Measurements from ENCODE around the gene TCEA3.
"Not testable (repeated sequence)": the region's sequence is repeated elsewhere in the genome, so short reads cannot be mapped to it uniquely, and the experiment has no call there.

The TCEA3 gene

DNA sequence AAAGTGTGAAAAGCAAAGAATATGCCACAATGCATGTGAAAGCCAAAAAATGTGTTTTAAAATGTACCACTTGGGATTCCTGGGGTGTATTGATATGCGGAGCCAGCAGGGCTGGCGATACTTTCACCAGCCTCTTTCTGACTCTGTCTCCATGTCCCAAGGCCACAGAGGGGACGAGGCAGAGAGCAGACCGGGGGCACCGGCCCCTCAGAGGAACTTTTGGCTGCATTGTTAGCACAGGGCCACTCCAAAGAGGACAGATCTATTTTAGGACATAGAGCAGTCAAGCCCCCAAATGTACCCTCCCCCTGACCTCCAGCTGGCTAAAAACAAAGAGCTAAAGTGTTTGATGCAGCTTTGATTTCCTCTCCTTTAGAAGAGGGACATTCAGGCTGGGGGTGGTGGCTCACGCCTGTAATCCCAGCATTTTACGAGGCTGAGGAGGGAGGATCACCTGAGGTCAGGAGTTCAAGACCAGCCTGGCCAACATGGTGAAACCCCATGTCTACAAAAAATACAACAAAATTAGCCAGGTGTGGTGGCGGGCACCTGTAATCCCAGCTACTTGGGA is 29.3 kb downstream of the TCEA3 start:
- no peak for DNase-seq (ENCODE audit: low read depth in 1 of 2, low spot score in 1 of 2)

DNA sequence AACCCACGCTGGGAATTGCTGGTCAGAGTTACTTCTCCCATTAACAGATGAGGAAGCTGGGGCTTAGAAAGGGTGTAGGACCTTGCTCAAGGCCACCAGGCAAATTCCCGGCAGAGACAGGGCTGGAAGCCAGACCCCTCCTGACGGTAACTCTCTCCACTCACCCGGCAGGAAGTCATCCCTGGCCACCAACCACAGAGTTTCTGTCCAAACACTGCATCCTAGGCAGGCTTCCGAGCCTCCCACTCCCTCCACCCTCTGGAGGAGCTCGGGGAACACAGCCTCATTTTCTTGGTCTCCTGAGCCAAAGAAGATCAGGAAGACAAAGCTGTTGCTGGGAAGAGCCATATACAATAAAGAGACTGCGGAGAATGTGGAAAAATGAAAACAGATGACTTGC is 29.9 kb downstream of the TCEA3 start:
- no peak for DNase-seq (ENCODE audit: low read depth in 1 of 2, low spot score in 1 of 2)

DNA sequence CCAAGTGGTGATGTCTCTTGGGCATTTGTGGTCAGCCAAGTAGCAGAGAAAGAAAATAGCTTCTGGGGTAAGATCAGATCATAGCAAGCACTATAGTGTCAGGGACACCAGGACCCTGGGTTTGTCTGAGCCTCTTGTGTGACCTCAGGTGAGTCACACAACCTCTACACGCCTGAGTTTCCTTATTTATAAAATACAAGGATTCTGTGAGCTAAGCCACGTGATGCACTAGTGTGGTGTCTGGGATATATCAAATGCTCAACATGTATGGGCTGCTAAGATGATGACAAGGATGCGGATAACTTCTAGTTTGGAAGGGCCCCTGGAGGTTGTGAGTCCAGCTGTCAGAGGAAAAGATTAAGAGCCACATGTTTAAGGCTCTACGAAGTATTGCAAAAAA is 30.4 kb downstream of the TCEA3 start:
- DNase-seq (ENCODE audit: low read depth in 1 of 2, low spot score in 1 of 2), result no peak

DNA sequence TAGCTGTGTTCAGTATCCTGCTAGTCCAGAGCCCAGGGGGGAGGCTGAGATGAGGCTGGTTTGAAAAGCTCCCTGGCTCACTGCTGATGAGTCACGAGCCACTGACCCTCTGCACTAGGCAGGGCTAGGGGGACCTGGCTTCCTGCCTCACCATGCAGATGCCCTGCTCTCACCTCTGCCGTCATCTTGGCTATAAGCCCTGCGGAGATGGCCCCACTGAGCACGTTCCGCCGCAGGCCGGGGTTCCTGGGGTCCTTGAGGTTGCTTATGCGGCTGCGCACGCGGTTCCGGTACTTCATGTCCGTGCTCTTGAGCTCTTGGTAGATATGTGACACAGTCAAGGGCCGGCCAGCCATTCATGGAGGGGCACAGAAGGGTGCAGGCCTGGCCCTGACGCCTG is 30.8 kb downstream of the TCEA3 start:
- DNase-seq (ENCODE audit: low read depth in 1 of 2, low spot score in 1 of 2), result no peak

DNA sequence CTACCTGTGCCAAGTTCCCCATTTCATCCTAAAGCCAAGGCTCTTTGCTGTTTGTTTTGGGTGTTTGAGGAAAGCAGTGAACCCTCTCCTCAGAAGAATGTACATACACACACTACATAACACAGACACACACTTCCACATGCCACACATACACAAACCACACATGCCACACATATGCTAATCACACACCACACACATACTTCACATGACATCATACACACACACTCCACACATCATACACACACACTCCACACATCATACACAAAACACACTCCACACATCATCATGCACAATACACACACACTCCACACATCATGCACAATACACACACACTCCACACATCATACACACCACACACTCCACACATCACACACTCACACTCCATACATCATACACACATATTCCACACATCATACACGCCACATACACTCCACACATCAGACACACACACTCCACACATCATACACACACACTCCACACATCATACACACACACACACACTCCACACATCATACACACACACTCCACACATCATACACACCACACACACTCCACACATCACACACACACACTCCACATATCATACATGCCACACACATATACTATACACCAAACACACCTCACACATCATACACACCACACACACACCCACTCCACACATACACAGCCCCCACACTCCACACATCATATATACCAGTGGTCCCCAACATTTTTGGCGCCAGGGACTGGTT is 32.3 kb downstream of the TCEA3 start:
- no peak for DNase-seq (ENCODE audit: low read depth in 1 of 2, low spot score in 1 of 2)

DNA sequence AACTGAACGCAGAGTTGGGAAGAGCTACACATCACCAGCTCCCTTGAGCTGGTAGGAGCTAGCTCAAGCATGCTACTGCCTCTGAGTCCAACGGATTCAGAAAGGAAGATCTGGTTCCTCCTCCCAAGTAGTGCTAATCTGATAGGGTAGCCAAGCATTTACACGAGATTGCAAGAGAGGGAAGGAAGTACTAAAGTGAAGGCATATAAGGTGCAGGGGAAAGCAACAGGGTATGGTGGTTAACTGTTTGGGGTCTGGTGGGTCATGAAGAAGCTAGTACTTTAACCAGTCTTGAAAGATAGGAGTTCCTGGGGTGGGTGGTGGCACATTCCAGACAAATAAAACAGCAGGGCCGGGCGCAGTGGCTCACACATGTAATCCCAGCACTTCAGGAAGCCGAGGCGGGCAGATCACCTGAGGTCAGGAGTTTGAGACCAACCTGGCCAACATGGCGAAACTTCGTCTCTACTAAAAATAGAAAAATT is 34.7 kb downstream of the TCEA3 start:
- no peak for DNase-seq (ENCODE audit: low read depth in 1 of 2, low spot score in 1 of 2)

DNA sequence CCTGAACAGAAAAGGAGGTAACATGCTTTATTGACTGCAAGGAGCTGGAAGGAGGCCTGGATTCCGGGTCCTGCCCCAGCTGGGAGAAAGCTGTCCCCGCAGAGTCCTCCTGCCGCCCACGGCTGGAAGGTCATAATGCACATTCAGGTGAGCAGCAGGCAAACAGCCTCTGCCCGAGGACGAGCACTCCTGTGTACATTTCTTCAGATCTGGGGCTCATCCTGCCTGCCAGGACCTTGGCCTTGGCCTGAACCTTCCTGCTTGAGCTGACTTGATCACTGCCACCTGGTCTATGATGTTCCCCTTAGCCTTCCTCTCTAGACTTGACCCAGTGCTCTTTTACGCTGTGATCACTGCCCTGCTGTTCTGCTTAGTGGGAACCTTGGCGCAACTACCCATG is 37.1 kb downstream of the TCEA3 start:
- DNase-seq (ENCODE audit: low read depth in 1 of 2, low spot score in 1 of 2), result no peak

DNA sequence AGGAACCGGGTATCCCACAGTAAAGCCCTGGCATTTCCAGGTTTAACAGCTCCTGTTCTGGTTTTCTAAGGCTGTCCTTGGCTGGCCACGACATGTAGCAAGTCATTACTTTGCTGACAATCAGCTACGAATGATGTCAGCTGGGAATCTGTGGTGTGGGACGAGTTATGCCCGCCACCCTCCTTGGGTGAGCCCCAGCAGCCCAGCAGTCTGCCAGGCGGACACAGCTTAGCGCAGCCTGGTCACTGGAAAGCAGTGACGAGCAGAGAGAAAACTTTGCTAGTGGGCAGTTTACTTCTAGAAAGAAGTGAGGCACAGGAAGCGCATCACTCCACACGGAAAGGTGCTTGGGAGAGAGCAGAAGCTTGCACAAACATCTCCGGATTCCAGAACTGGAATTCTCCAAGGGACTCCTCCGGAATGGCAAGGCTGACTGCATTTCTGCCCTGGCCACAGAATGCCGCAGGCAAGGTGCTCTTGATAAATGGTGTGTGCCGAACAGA is 39.4 kb downstream of the TCEA3 start:
- no peak for DNase-seq (ENCODE audit: low read depth in 1 of 2, low spot score in 1 of 2)

DNA sequence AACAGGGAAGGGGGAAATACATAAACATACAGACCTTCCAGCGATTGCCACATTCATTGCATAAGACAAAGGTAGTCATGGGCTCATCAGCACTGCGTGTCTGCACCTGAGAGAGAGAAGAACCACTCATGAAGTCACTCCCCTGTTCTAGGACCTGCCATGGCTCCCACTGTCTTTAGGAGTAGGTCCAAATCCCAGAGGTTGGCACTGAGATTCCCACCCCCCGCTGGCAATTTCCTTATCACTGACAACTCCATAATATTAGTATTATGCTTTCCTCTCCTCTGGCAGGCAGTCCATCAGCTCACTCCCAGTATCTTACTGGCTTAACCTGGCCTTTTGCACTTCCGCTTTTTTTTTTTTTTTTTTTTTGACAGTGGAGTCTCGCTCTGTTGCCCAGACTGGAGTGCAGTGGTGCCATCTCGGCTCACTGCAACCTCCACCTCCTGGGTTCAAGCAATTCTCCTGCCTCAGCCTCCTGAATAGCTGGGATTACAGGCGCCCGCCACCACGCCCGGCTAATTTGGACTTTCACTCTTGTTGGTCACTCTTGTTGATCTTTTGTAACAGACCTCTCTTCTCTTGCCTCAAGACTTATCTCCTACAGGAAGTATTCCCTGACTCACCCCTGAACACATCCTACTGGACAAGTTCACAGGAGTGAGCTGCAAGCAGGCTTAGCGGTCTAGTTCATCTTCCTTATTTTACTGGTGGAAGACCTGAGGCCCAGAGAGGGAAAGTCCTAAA is 40.1 kb downstream of the TCEA3 start:
- DNase-seq (ENCODE audit: low read depth in 1 of 2, low spot score in 1 of 2), result no peak

DNA sequence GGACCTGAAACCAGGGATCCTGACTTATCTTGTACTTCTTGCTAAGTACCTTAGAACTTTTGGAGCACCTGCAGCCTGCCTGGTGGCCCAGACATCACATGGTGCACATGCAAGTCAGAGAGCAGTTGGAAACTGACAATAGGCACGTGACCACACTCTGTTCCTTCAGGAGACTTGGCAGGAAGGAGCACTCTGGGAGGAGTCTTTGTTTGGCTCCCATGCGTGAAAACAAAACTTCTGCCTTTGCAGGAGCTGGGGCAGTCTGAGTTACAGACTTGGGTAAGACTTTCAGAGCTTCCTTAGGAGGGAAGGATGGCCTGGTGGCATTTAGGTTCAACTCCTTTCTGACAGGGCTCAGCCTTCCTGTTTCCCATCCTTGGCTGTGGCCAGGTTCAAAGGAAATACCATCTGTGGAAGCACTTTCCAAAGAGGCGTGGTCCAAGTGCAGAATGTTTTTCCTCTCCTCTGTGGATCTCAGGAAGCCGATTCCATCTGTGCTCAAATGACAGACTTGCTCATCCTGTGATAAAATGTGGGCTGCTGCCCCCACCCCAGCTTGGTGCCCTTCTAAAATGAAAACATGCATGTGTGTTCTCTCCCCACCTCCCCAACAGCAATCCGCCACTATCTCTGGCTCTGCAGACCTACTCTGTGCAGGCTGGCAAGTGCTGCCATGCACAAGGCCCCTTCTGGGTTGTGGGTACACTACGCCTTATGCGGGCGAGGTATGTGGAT is 40.8 kb downstream of the TCEA3 start:
- no peak for DNase-seq (ENCODE audit: low read depth in 1 of 2, low spot score in 1 of 2)

DNA sequence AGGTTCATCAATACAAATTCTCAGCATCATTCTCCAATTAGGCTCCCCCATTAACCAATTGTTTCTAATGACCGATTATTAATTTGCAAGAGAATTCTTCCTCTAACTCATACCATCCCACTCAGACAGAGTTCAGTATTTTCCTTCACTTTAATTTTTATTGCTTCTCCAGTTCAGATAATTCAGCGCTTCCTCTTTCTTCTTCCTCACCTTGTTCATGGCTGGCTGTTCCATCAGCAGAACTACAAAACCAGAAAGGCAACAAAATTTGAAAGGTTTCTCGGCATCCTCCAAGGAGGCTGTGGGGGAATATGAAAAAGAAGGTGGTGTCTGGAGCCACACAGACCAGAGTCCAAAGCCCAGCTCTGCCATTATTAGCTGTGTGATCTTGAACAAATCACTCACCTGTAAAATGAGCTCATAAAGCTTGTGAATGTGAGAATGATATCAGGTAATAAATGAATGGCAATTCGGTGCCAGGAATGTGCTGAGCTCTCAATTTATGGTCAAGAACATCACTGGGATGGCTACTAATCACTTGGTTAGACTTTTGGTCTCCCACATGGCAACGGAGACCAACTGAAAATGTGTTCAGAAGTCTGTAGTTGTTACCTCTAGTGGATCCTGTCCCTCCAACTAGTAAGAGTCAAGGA is 43.2 kb downstream of the TCEA3 start:
- no peak for DNase-seq (ENCODE audit: low read depth in 1 of 2, low spot score in 1 of 2)

DNA sequence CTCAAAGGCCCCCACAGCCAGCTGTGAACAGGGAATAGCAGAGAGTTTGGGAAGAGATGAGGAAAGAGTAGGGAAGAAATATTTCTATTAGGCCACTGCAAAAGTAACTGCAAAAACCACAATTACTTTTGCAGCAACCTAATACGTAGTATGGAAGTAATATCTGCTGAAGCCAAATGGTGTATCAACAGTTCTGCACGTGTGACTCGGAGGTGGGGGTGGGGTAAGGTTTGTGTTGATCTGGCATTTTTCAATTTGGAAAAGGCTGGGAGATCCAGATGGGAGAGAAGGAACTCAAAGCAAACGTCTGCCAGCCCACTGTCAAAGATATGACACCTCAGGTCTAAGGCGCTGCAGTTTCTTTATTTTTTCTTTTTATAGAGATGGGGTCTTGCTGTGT is 43.8 kb downstream of the TCEA3 start:
- no peak for DNase-seq (ENCODE audit: low read depth in 1 of 2, low spot score in 1 of 2)

DNA sequence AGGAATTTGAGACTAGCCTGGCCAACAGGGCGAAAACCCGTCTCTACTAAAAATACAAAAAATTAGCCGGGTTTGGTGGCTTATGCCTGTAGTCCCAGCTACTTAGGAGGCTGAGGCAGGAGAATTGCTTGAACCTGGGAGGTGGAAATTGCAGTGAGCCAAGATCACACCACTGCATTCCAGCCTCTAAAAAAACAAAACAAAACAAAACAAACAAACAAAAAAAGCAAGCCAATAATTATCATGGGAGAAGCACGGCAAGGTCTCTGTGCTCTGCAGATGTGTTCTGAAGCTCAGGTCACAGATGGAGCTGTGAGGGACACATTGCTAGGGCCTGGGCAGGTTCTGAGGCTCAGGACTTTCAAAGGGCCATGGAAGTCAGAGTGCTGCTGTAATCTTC is 44.3 kb downstream of the TCEA3 start:
- not testable (repeated sequence) for DNase-seq (ENCODE audit: low read depth in 1 of 2, low spot score in 1 of 2)

DNA sequence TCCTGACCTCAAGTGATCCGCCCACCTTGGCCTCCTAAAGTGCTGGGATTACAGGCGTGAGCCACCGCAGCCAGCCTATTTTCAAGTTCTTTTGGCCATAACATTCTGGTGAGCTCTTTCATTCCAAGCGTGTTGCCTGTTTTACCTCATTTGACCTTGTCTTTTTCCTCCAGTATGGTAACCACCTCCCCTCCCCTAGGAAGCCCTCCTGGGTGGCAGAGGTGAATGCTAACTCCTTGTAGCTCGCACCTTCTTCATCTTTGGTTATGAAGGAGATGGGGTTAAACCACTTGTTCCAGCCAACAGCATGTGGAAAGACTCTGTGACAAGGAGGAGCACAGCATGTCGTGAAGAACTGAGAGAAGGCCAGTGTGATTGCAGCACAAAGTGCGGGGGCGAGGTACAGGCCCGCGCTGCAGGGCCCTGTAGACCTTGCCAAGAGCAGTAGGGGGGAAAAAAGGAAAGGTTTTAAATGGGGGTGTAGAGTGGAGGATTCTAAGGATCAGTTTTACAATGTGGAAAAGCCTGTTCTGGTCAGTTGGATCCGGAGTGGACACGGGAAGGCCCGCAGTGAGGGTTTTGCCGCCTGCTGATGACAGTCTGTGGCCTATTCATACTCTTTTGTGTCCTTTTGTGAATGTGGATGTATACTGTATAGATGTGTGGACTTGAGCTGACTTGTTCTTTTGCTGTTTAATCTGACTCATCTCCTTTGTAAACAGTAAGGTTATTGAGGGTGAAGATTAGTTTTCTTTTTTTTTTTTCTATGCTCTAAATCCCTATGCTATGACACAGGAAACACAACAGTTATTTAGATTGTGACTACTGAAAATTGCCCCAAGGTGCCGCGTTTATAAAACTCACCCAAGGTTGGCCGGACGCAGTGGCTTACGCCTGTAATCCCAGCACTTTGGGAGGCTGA is 47.4 kb downstream of the TCEA3 start:
- no peak for DNase-seq (ENCODE audit: low read depth in 1 of 2, low spot score in 1 of 2)

DNA sequence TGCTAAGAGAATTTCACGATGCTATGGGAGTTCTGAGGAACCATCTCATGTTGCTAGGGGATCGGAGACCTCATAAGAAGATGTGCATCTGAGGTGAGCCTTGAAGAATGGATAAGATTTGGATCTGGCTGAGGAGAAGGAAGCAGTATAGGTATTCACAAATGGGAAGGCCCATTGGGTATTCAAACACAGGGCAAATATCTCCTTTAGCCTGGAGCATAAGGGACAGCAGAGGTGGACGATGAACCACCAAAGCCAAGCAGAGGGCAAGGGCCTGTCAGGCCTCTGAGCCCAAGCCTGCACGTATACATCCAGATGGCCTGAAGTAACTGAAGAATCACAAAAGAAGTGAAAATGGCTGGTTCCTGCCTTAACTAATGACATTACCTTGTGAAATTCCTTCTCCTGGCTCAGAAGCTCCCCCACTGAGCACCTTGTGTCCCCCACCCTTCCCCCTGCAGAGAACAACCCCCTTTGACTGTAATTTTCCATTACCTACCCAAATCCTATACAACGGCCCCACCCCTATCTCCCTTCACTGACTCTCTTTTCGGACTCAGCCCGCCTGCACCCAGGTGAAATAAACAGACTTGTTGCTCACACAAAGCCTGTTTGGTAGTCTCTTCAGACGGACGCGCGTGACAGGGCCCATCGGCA is 50.3 kb downstream of the TCEA3 start:
- DNase-seq (ENCODE audit: low read depth in 1 of 2, low spot score in 1 of 2), result not testable (repeated sequence)

DNA sequence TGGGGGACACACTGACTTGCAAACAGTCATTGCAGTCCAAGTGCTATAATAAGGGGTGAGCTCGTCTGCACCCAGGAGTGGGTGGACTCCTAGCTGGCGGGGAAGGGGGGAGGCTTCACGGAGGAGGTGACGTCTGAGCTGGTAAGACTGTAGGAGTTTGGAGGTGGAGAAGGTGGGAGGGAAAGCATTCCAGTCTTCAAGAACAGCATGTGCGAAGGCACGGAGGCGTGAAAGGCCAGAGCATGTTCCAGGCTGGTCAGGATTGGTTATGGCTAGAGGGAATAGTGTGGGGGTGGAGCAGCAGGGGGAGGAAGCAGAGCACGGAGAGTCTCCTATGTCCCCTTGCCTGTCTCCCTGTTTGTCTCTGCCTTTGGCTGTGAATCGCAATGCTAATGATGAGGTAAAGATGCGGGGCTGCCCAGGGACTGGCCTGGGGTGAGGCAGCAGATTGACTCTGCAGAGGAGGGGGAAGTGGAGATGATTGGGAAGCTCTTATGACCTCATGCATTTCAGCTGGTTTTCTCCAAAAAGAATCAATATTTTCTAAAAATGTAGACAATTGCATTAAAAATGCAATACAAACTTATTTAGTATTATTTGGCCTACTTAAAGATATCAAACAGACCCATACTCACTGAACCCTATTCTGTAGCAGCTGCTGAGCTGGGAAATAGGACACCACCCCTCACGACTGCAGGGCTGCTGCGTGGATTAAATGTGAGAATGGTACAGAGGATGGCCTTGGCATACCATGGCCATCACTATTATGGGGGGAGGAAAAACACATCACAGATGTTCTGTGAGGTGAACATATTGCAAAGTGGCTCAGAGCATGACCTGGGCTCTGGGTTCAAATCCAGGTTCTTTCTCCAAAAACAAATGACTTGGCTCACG is 52.3 kb downstream of the TCEA3 start:
- DNase-seq (ENCODE audit: low read depth in 1 of 2, low spot score in 1 of 2), result no peak

DNA sequence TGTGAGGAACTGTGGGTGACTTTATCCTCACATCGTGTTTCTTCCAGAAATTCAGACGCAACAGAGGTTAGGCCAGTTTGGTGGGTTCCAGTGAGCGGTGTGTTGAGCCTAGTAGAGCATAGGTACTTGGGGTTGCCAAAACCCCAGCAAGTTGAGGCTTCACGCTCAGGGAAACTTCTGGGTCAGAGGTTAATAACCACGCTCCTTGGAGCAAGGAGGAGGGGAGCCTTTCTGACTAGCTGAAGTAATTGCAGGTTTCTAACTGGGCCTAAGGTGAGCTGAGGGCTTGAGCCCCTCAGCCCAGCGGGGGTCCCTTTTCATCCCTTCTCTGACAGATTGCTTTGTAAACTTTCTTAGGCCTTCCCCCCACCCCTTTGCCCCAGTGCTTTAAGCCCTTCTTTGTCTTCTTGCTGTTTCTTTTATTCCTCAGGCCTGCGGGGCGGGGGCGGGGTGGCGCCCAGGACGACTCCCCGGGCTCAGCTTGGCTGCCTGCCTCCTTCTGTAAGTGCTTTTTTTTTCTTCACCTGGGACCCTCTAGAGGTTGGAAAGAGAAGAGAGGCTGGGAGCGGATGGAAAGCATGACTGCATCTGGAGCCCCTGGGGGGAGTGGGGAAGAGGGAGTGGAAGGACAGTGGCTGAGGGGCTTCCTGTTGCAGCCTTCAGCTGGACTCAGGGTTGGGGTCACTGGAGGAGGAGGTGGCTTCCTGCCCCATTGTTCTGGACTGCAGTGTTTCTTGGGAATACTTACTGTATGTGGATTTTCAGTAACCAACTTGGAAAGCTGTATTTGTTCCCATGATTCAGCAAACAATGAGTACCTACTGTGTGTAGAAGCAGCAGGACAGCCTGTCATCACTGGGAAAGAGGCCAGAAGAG is 53.6 kb downstream of the TCEA3 start:
- no peak for DNase-seq (ENCODE audit: low read depth in 1 of 2, low spot score in 1 of 2)
